ENCODE results near the gene RPAIN. TPM values are rescaled to one million over a fixed set of nuclear protein-coding genes. Genes with fewer than 3 reads are reported as not detected.

The RPAIN gene, protein sequence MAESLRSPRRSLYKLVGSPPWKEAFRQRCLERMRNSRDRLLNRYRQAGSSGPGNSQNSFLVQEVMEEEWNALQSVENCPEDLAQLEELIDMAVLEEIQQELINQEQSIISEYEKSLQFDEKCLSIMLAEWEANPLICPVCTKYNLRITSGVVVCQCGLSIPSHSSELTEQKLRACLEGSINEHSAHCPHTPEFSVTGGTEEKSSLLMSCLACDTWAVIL
- 120 and 123 TPM in 2 replicates for total RNA-seq (2021)
- Bru-seq, nascent RNA = percentile 94 among the genes with signal in this experiment
- BruChase-seq, experiment 1, labeled RNA remaining after a 2-hour chase = percentile 98 among the genes with signal in this experiment
- percentile 94 among the genes with signal in this experiment for BruChase-seq, experiment 2, labeled RNA remaining after a 6-hour chase
- long read RNA-seq, transcript RPAIN-213 (5 exons, 1,282 nt) = minor isoform, 6 of 163 reads
- long read RNA-seq, transcript RPAIN-202 (6 exons, 1,394 nt) = minor isoform, 10 of 163 reads
- long read RNA-seq, transcript RPAIN-205 (4 exons, 1,057 nt) = major isoform, 59 of 163 reads
- long read RNA-seq, transcript RPAIN-203 (7 exons, 1,535 nt) = minor isoform, 56 of 163 reads
- long read RNA-seq, partial matches to known transcripts = 4 of 163 reads
- long read RNA-seq, other reads (novel, unspliced or antisense) = 15 of 163 reads

- TF ChIP-seq EZH2 (IDR thresholded peaks at IDR 0.05; ENCODE audit: borderline replicate concordance, low read depth, low read length, poor library complexity, severe bottlenecking) (no peak), CTCF (conservative IDR thresholded peaks at IDR 0.05; ENCODE audit: low read depth, low read length) (no peak)
- peak within 1 kb of the TSS; percentile 90 for H3K27ac ChIP-seq (ENCODE audit: low read depth, low read length, poor library complexity, severe bottlenecking)
- intact Hi-C loops (cut with micrococcal nuclease; ENCODE audit: unreplicated experiment) = no loop called here
- BruUV-seq (replicated peaks) = TSS peak; percentile 39
- peak within 1 kb of the TSS; percentile 88 for H3K4me3 ChIP-seq (ENCODE audit: low read depth, low read length, poor library complexity, severe bottlenecking)
- POLR2A ChIA-PET (ENCODE audit: low non-redundant PET) = no interaction called here
- peaks cover 11% of the 10 kb centered on the region for H3K4me1 ChIP-seq (ENCODE audit: insufficient read depth, low read length, poor library complexity, severe bottlenecking)
- no peaks in the 10 kb centered on the region for H3K9me3 ChIP-seq (ENCODE audit: low read depth, low read length, poor library complexity, severe bottlenecking)
- peaks cover 60% of the 10 kb centered on the region for H3K36me3 ChIP-seq (ENCODE audit: insufficient read depth, low read length, poor library complexity, severe bottlenecking)
- CTCF ChIA-PET = no interaction called here
- H3K27me3 ChIP-seq (replicated peaks; ENCODE audit: insufficient read depth, low read depth, low read length, poor library complexity) = no peaks in the 10 kb centered on the region
- peak; percentile 96 for DNase-seq (ENCODE audit: low spot score)
These were observed at the start of gene RPAIN for GRCh38 chr17:5419959-5420653. TSS of gene RPAIN (plus strand) at chr17:5420182. CDS start at chr17:5420211, 29 bp downstream.

DNA sequence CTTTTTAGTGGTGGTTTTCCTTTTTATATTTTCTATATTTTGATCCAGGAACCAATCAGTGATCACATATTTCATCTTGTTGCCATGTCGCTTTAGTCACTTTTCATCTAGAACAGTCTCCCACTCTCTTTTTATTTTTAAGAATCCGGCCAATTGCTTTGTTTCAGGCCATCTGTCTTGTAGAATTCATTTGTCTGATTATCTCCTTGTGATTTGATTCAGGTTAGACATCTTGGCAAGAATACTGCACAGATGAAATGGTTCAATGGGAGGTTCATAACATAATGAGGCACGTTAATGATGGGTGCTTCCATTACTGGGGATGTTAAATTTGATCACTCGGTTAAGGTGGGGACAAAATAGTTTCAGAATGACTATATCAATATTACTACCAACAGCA is 49.6 kb upstream of the RPAIN start:
- ChIA-PET CTCF (interaction anchor here (0.6 kb wide), 1 partner anchor 12 kb away, joined by 3 read pairs; no protein-coding TSS in a partner anchor), POLR2A (ENCODE audit: low non-redundant PET) (no interaction called here)
- H3K27me3 ChIP-seq (replicated peaks; ENCODE audit: insufficient read depth, low read depth, low read length, poor library complexity) = no peaks in the 10 kb centered on the region
- no peaks in the 10 kb centered on the region for H3K9me3 ChIP-seq (ENCODE audit: low read depth, low read length, poor library complexity, severe bottlenecking)
- no peak overlapping the region for H3K27ac ChIP-seq (ENCODE audit: low read depth, low read length, poor library complexity, severe bottlenecking)
- H3K4me3 ChIP-seq (ENCODE audit: low read depth, low read length, poor library complexity, severe bottlenecking) = no peak overlapping the region
- intact Hi-C loops (cut with micrococcal nuclease; ENCODE audit: unreplicated experiment) = no loop called here
- H3K4me1 ChIP-seq (ENCODE audit: insufficient read depth, low read length, poor library complexity, severe bottlenecking) = no peaks in the 10 kb centered on the region
- H3K36me3 ChIP-seq (ENCODE audit: insufficient read depth, low read length, poor library complexity, severe bottlenecking) = peaks cover 35% of the 10 kb centered on the region
- TF ChIP-seq CTCF (conservative IDR thresholded peaks at IDR 0.05; ENCODE audit: low read depth, low read length) (no peak), EZH2 (IDR thresholded peaks at IDR 0.05; ENCODE audit: borderline replicate concordance, low read depth, low read length, poor library complexity, severe bottlenecking) (no peak)
- BruUV-seq (replicated peaks) = no TSS peak
- no peak for DNase-seq (ENCODE audit: low spot score)

DNA sequence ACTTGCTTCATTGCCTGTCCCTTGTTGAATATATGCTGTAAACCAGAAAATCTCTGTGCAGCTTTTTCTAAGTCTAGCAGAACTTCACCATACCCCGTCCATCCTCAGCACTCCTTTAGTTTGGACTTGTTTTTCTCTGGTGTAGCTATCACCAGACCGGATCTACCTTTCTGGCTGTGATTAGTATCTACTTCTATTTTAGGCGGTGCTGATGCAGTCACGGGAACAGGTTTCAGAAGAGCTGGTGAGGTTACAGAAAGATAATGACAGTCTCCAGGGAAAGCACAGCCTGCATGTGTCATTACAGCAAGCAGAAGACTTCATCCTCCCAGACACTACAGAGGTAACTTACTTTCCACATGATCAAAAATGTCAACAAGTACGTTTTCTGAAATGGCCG is 46.9 kb upstream of the RPAIN start:
- POLR2A ChIA-PET (ENCODE audit: low non-redundant PET) = no interaction called here

More for the DNA sequence above, 46.9 kb upstream of the RPAIN start:
- intact Hi-C loops (cut with micrococcal nuclease; ENCODE audit: unreplicated experiment) = no loop called here
- no peak overlapping the region for H3K27ac ChIP-seq (ENCODE audit: low read depth, low read length, poor library complexity, severe bottlenecking)
- no peak overlapping the region for H3K4me3 ChIP-seq (ENCODE audit: low read depth, low read length, poor library complexity, severe bottlenecking)
- H3K36me3 ChIP-seq (ENCODE audit: insufficient read depth, low read length, poor library complexity, severe bottlenecking) = peaks cover 57% of the 10 kb centered on the region
- BruUV-seq (replicated peaks) = no TSS peak
- CTCF ChIA-PET = no interaction called here
- DNase-seq (ENCODE audit: low spot score) = no peak
- H3K4me1 ChIP-seq (ENCODE audit: insufficient read depth, low read length, poor library complexity, severe bottlenecking) = no peaks in the 10 kb centered on the region
- H3K27me3 ChIP-seq (replicated peaks; ENCODE audit: insufficient read depth, low read depth, low read length, poor library complexity) = no peaks in the 10 kb centered on the region
- no peaks in the 10 kb centered on the region for H3K9me3 ChIP-seq (ENCODE audit: low read depth, low read length, poor library complexity, severe bottlenecking)
- TF ChIP-seq EZH2 (IDR thresholded peaks at IDR 0.05; ENCODE audit: borderline replicate concordance, low read depth, low read length, poor library complexity, severe bottlenecking) = no peak
- no peak for TF ChIP-seq CTCF (conservative IDR thresholded peaks at IDR 0.05; ENCODE audit: low read depth, low read length)

Data from A673 (cell line).